ENCODE data around the gene XPNPEP3.

XPNPEP3 gene

GRCh38 chr22:40979871-40980270, 122.9 kb downstream of the XPNPEP3 start:
- no peaks in the 10 kb centered on the region for H3K36me3 ChIP-seq (ENCODE audit: low read length)
- H3K9me2 ChIP-seq (replicated peaks; ENCODE audit: insufficient read depth, low read length) = no peaks in the 10 kb centered on the region
- no peaks in the 10 kb centered on the region for H3K27me3 ChIP-seq (ENCODE audit: low read length)
- no peak overlapping the region for H3K27ac ChIP-seq (ENCODE audit: low read depth, low read length)
- H2AFZ ChIP-seq (ENCODE audit: low read depth, low read length, severe bottlenecking) = no peak overlapping the region
- H3K4me3 ChIP-seq (ENCODE audit: insufficient read depth, low read length, poor library complexity, severe bottlenecking) = no peak overlapping the region
- H3F3A ChIP-seq (ENCODE audit: insufficient read depth) = no peaks in the 10 kb centered on the region
- no peak overlapping the region for H3K4me2 ChIP-seq (ENCODE audit: low read depth, low read length, poor library complexity, severe bottlenecking)
- no peaks in the 10 kb centered on the region for H3K9me3 ChIP-seq (ENCODE audit: insufficient read depth, low read length)
- no peaks in the 10 kb centered on the region for H4K20me1 ChIP-seq (ENCODE audit: low read depth, low read length)
- no peak overlapping the region for H3K9ac ChIP-seq (ENCODE audit: low read length)
- TF ChIP-seq CTCF (IDR thresholded peaks at IDR 0.05; ENCODE audit: insufficient read depth, low read length, poor library complexity, severe bottlenecking) (no peak), EZH2phosphoT487 (conservative IDR thresholded peaks at IDR 0.05; ENCODE audit: low read length) (no peak)
- H3K79me2 ChIP-seq (ENCODE audit: insufficient read depth, low read length) = no peaks in the 10 kb centered on the region
